Activated T-cell treated with anti-CD3 and anti-CD28 coated beads for 4 hours (primary cell): ENCODE data around the gene ATOSA.

Source experiments
- DNase-seq: peaks from one replicate; pipeline ENCODE4 v3.0.0-alpha.2; 2020

Gene ATOSA

GRCh38 chr15:52651868-52652267 lies 27.3 kb downstream of the ATOSA start:
- DNase-seq: no peak

- DNase-seq: no peak
Observed at GRCh38 chr15:52651114-52651513, 28.1 kb downstream of the ATOSA start.

- no peak for DNase-seq
Observed at GRCh38 chr15:52649686-52650085, 29.5 kb downstream of the ATOSA start.

GRCh38 chr15:52645916-52646315 lies 33.3 kb downstream of the ATOSA start:
- no peak for DNase-seq

- DNase-seq: no peak
Observed at GRCh38 chr15:52642386-52643361, 36.5 kb downstream of the ATOSA start.

- DNase-seq: no peak
Observed at GRCh38 chr15:52636459-52636858, 42.7 kb downstream of the ATOSA start.

GRCh38 chr15:52635908-52636307 lies 43.3 kb downstream of the ATOSA start:
- DNase-seq: no peak
